SK-N-SH (cell line): Measurements from ENCODE around the gene NOBOX.

Experiments
- EZH2phosphoT487 ChIP-seq: fragments of 200-600 bp; sonication (generic); IDR thresholded peaks from 2 replicates; pipeline ENCODE4 v1.6.1; 2017; ENCODE audit warnings: low read depth, mixed run types, mild to moderate bottlenecking, antibody characterized with exemption, moderate library complexity, borderline replicate concordance
- FOXJ3 ChIP-seq: sonication (generic); formaldehyde crosslinking; IDR thresholded peaks from 2 replicates; pipeline ENCODE4 v1.5.1; 2020; ENCODE audit warnings: mild to moderate bottlenecking, missing genetic modification reagents
- FOXM1 ChIP-seq: IDR thresholded peaks from 2 replicates; pipeline ENCODE4 v1.4.0; 2012; ENCODE audit warnings: low read depth, mild to moderate bottlenecking
- POLR2AphosphoS5 ChIP-seq: IDR thresholded peaks from 2 replicates; pipeline ENCODE4 v1.6.1; 2012; ENCODE audit warnings: low read depth, low read length
- RAD21 ChIP-seq: IDR thresholded peaks from 2 replicates; pipeline ENCODE4 v1.6.1; 2012; ENCODE audit warnings: mild to moderate bottlenecking, low read length
- RFX5 ChIP-seq: IDR thresholded peaks from 2 replicates; pipeline ENCODE4 v1.6.1; 2012; ENCODE audit warnings: mild to moderate bottlenecking, improper control_type of control experiment, low read length
- RXRA ChIP-seq: IDR thresholded peaks from 2 replicates; pipeline ENCODE4 v1.4.0; 2012; ENCODE audit warnings: low read depth, mild to moderate bottlenecking, borderline replicate concordance
- TAF1 ChIP-seq: IDR thresholded peaks from 2 replicates; pipeline ENCODE4 v1.6.1; 2012; ENCODE audit warnings: low read depth, mild to moderate bottlenecking, low read length, moderate library complexity, borderline replicate concordance
- TCF12 ChIP-seq: IDR thresholded peaks from 2 replicates; pipeline ENCODE4 v1.4.0; 2012
- TEAD4 ChIP-seq: IDR thresholded peaks from 2 replicates; pipeline ENCODE4 v1.4.0; 2012; ENCODE audit warnings: mild to moderate bottlenecking, borderline replicate concordance; ENCODE audit not compliant: insufficient read depth
- TF ChIP-seq, protein P1 (sequence below): fragments of 200-600 bp; sonication (generic); IDR thresholded peaks from 2 replicates; pipeline ENCODE4 v1.6.1; 2017; ENCODE audit warnings: antibody characterized with exemption, mild to moderate bottlenecking, moderate library complexity
- TF ChIP-seq, protein P2 (sequence below): IDR thresholded peaks from 2 replicates; pipeline ENCODE4; 2012
- TF ChIP-seq, protein P3 (sequence below): IDR thresholded peaks from 2 replicates; pipeline ENCODE4 v1.4.0; 2012; ENCODE audit warnings: low read depth

DNA sequence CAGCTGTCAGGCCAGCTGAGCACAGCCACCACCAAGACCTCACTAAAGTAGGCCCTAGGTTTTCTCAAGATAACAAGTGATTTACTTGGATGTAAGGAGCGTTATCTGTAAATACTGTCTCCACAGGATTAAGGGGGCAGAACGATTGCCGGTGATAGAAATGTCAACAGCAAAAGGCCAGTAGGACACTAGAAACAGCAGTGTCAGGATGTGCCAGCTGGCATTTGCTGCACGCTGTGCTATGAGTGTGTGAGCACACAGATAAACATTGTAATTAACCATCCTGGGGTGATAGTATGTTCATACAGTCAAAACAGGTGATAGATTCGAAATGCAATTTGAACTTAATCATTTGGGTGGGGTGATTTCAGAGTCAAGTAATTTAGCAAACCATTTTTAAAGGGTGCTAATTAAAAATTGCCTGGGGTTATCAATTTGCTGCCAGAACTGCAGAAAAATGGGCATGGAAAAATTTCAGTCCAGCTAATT lies 36.3 kb upstream of the NOBOX start:
- TF ChIP-seq POLR2AphosphoS5 (no peak), FOXJ3 (CRISPR knock-in tag) (no peak), TCF12 (no peak), EZH2phosphoT487 (no peak), TAF1 (no peak), FOXM1 (no peak), RXRA (no peak), TEAD4 (no peak), RAD21 (no peak), RFX5 (no peak)
- TF ChIP-seq, protein P1, sequence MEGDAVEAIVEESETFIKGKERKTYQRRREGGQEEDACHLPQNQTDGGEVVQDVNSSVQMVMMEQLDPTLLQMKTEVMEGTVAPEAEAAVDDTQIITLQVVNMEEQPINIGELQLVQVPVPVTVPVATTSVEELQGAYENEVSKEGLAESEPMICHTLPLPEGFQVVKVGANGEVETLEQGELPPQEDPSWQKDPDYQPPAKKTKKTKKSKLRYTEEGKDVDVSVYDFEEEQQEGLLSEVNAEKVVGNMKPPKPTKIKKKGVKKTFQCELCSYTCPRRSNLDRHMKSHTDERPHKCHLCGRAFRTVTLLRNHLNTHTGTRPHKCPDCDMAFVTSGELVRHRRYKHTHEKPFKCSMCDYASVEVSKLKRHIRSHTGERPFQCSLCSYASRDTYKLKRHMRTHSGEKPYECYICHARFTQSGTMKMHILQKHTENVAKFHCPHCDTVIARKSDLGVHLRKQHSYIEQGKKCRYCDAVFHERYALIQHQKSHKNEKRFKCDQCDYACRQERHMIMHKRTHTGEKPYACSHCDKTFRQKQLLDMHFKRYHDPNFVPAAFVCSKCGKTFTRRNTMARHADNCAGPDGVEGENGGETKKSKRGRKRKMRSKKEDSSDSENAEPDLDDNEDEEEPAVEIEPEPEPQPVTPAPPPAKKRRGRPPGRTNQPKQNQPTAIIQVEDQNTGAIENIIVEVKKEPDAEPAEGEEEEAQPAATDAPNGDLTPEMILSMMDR = no peak
- TF ChIP-seq, protein P2, sequence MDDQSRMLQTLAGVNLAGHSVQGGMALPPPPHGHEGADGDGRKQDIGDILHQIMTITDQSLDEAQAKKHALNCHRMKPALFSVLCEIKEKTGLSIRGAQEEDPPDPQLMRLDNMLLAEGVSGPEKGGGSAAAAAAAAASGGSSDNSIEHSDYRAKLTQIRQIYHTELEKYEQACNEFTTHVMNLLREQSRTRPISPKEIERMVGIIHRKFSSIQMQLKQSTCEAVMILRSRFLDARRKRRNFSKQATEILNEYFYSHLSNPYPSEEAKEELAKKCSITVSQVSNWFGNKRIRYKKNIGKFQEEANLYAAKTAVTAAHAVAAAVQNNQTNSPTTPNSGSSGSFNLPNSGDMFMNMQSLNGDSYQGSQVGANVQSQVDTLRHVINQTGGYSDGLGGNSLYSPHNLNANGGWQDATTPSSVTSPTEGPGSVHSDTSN = no peak
- TF ChIP-seq, protein P3, sequence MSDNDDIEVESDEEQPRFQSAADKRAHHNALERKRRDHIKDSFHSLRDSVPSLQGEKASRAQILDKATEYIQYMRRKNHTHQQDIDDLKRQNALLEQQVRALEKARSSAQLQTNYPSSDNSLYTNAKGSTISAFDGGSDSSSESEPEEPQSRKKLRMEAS = no peak
